ENCODE data around the gene PHACTR3. TPM values are rescaled to one million over a fixed set of nuclear protein-coding genes. Genes with fewer than 3 reads are reported as not detected.

PHACTR3 gene
- total and polyA plus RNA-seq, 2 of the 8 experiments (the other 6 are each of a cell fraction or from before 2014, with no cell fraction given): 0.05 to 0.13 TPM

- TF ChIP-seq HDAC2 (IDR thresholded peaks at IDR 0.05; ENCODE audit: borderline replicate concordance in 1 of 2, low read depth in 2 of 2, low read length in 2 of 2) (no peak), RBBP5 (IDR thresholded peaks at IDR 0.05; ENCODE audit: borderline replicate concordance, low read depth, low read length) (no peak), CREB1 (IDR thresholded peaks at IDR 0.05) (no peak), SRF (IDR thresholded peaks at IDR 0.05; ENCODE audit: low read depth, low read length) (no peak), GABPA (IDR thresholded peaks at IDR 0.05; ENCODE audit: borderline replicate concordance, insufficient read depth, low read length) (no peak), TAF1 (IDR thresholded peaks at IDR 0.05; ENCODE audit: low read depth, low read length) (no peak), EP300 (IDR thresholded peaks at IDR 0.05; ENCODE audit: borderline replicate concordance in 1 of 2, low read depth in 2 of 2, low read length in 2 of 2) (no peak)
Observed at GRCh38 chr20:59837623-59838394, 233.5 kb downstream of the PHACTR3 start (continued).
